Spleen (tissue), 11 donors: ENCODE results near the gene PABPC1L2B. TPM values are rescaled to one million over a fixed set of nuclear protein-coding genes. Genes with fewer than 3 reads are reported as not detected.

Experiments used
- DNase-seq: peaks from one replicate; pipeline ENCODE4 v3.0.0-alpha.2; 2020
- H3K27ac ChIP-seq, 8 donors: fragments of 200-600 bp; sonication (generic) in 7 of 8; 1 replicate in 4 of 8; 2 replicates in 4 of 8; pipeline versions ENCODE4 v1.5.0 to v1.8.0; 2016 to 2021; ENCODE audit warnings: inconsistent platforms in 4 of 8, mild to moderate bottlenecking in 4 of 8, moderate library complexity in 1 of 8
- H3K27me3 ChIP-seq, 7 donors: fragments of 200-600 bp; sonication (generic) in 6 of 7; replicated peaks in 1 of 7; 1 replicate in 4 of 7; 2 replicates in 3 of 7; pipeline versions ENCODE4 v1.5.0 to v1.8.0; 2016 to 2021; ENCODE audit warnings: inconsistent platforms in 3 of 7, mild to moderate bottlenecking in 1 of 7
- H3K36me3 ChIP-seq, 6 donors: fragments of 200-600 bp; sonication (generic) in 5 of 6; 1 replicate in 4 of 6; 2 replicates in 2 of 6; pipeline versions ENCODE4 v1.5.0 to v1.8.0; 2016 to 2021; ENCODE audit warnings: inconsistent platforms in 2 of 6
- H3K4me1 ChIP-seq, 6 donors: fragments of 200-600 bp; sonication (generic) in 5 of 6; 1 replicate in 3 of 6; 2 replicates in 3 of 6; pipeline versions ENCODE4 v1.5.0 to v1.8.0; 2016 to 2021; ENCODE audit warnings: inconsistent platforms in 3 of 6
- H3K4me3 ChIP-seq, 8 donors: fragments of 200-600 bp; sonication (generic) in 7 of 8; 1 replicate in 4 of 8; 2 replicates in 4 of 8; pipeline versions ENCODE4 v1.5.0 to v1.8.0; 2016 to 2021; ENCODE audit warnings: inconsistent platforms in 4 of 8, mild to moderate bottlenecking in 4 of 8, moderate library complexity in 2 of 8
- H3K9me3 ChIP-seq, 8 donors: fragments of 200-600 bp; sonication (generic) in 7 of 8; 1 replicate in 4 of 8; 2 replicates in 4 of 8; pipeline versions ENCODE4 v1.5.0 to v1.8.0; 2016 to 2021; ENCODE audit warnings: inconsistent platforms in 4 of 8
- CTCF ChIP-seq, 11 experiments: fragments of 200-600 bp in 7 of 11; fragments of 450-650 bp in 4 of 11; sonication (generic) in 4 of 11; IDR thresholded peaks in 8 of 11; conservative IDR thresholded peaks in 3 of 11; 1 replicate in 7 of 11; 2 replicates in 4 of 11; pipeline versions ENCODE4 v1.4.0 to v1.8.0; 2016 to 2021; ENCODE audit warnings: antibody characterized with exemption in 11 of 11, inconsistent platforms in 4 of 11, mild to moderate bottlenecking in 1 of 11
- POLR2A ChIP-seq, 3 donors: fragments of 450-650 bp; IDR thresholded peaks; one replicate each; pipeline ENCODE4 v1.5.1; 2017; ENCODE audit warnings: antibody characterized with exemption in 3 of 3, mild to moderate bottlenecking in 1 of 3
- POLR2AphosphoS5 ChIP-seq, 3 donors: sonication (generic); formaldehyde crosslinking; IDR thresholded peaks; one replicate each; pipeline ENCODE4 v1.5.1; 2017; ENCODE audit warnings: antibody characterized with exemption in 3 of 3
- WGBS, 5 donors: extraction: QIAGEN DNeasy Blood & Tissue Kit in 3 of 5; methylation state at CpG; one replicate each; pipeline versions ENCODE4 v1.1.5 to v1.1.7; 2013 to 2018; 5-methylcytosine and 5-hydroxymethylcytosine counted together
- intact Hi-C: fragments of 100-400 bp; cut with DNase I; formaldehyde crosslinking; loops from one replicate; pipeline ENCODE4 v1.15.0; 2023; ENCODE audit warnings: low total_unique reads
- polyA plus RNA-seq, 3 donors: library from polyadenylated mRNA; stranded (reverse); fragments of 200-250 nt; gene quantifications; one replicate each; pipeline ENCODE4 v1.2.1, GENCODE V29; 2013
- total RNA-seq, 7 donors: library from RNA; depleted of rRNA in 3 of 7; stranded (reverse); fragments of >200 nt in 3 of 7; fragmentation: NEBNext Ultra II Directional in 4 of 7; extraction: Animal tissue kit (Norgen Biotek cat#: 25700) in 4 of 7; gene quantifications; one replicate each; pipeline versions ENCODE4 v1.1.0 to v1.2.1, GENCODE V29; 2016 to 2021
- donor health status: healthy with polysubstance abuse.
- donor health status: DM: no; HTN: no; CAD: no; lungs with moderate emphysema.
- donor health status: DM: no; HTN: no; CAD: no.
- donor health status: Bipolar disorder and iron deficiency.
- donor health status: healthy.
- donor health status: DM: no; HTN: no; CAD: no.
- donor health status: DM: yes; HTN: yes; CAD: no.

Gene PABPC1L2B
- total and polyA plus RNA-seq, 10 donors: 0.07 to 0.54 (median 0.20) TPM; not detected in 7

GRCh38 chrX:73028876-73029275 is 26.1 kb downstream of the PABPC1L2B start:
- H3K27ac ChIP-seq: no peak overlapping the region
- intact Hi-C loops: no loop called here
- WGBS, 5 donors: 0 to 75% (median 41%) methylated on average over 1 of the region's 1 CpG
- peaks cover 0 to 34% (median 9%) of the 10 kb centered on the region in 8 donors for H3K9me3 ChIP-seq
- peaks cover 0 to 13% (median 0%) of the 10 kb centered on the region in 7 donors for H3K27me3 ChIP-seq
- no peak for TF ChIP-seq CTCF (IDR thresholded peaks at IDR 0.05 in 8 of 11, conservative IDR thresholded peaks at IDR 0.05 in 3 of 11)
- TF ChIP-seq POLR2A (IDR thresholded peaks at IDR 0.05): no peak
- no peak for TF ChIP-seq POLR2AphosphoS5 (IDR thresholded peaks at IDR 0.05)
- H3K4me3 ChIP-seq: no peak overlapping the region
- no peak for DNase-seq
- H3K4me1 ChIP-seq: no peaks in the 10 kb centered on the region
- no peaks in the 10 kb centered on the region for H3K36me3 ChIP-seq

Other genes starting within 250 kb of the PABPC1L2B start
- gene DMRTC1B, start 226.0 kb upstream of the PABPC1L2B start, total RNA-seq: 1 to 10 TPM in 1 of 7 donors, under 1 TPM in 3, not detected in 3; 0.67 to 1.4 (median 0.83) TPM
- 1 to 10 TPM; 1.9 to 4.2 (median 3.1) TPM for gene DMRTC1B, start 226.0 kb upstream of the PABPC1L2B start, polyA plus RNA-seq
- gene FAM236B, start 220.3 kb upstream of the PABPC1L2B start, total RNA-seq: not detected
- gene FAM236B, start 220.3 kb upstream of the PABPC1L2B start, polyA plus RNA-seq: not detected
- gene FAM236D, start 194.7 kb upstream of the PABPC1L2B start, total RNA-seq: not detected
- not detected for gene FAM236D, start 194.7 kb upstream of the PABPC1L2B start, polyA plus RNA-seq
- not detected for gene FAM236C, start 90.3 kb upstream of the PABPC1L2B start, total RNA-seq
- not detected for gene FAM236C, start 90.3 kb upstream of the PABPC1L2B start, polyA plus RNA-seq
- gene FAM236A, start 64.7 kb upstream of the PABPC1L2B start, total RNA-seq: not detected
- not detected for gene FAM236A, start 64.7 kb upstream of the PABPC1L2B start, polyA plus RNA-seq
- gene DMRTC1, start 59.1 kb upstream of the PABPC1L2B start, total RNA-seq: under 1 TPM in 2 of 7 donors, not detected in 5; 0.23 to 0.39 TPM
- gene DMRTC1, start 59.1 kb upstream of the PABPC1L2B start, polyA plus RNA-seq: under 1 TPM; 0.11 to 0.41 (median 0.13) TPM
- gene PABPC1L2A, start 76.6 kb downstream of the PABPC1L2B start, total RNA-seq: under 1 TPM in 2 of 7 donors, not detected in 5; 0.20 to 0.63 TPM
- gene PABPC1L2A, start 76.6 kb downstream of the PABPC1L2B start, polyA plus RNA-seq: not detected
- 1 to 10 TPM; 2.9 to 6.0 (median 3.9) TPM for gene NAP1L2, start 211.9 kb downstream of the PABPC1L2B start, total RNA-seq
- 1 to 10 TPM; 1.3 to 2.6 (median 2.5) TPM for gene NAP1L2, start 211.9 kb downstream of the PABPC1L2B start, polyA plus RNA-seq